ENCODE data around the gene MRPS35. TPM values are rescaled to one million over a fixed set of nuclear protein-coding genes. Genes with fewer than 3 reads are reported as not detected.
A peak's percentile ranks its signal among the peaks of the same experiment; 100 is the strongest.

Gene MRPS35
- total RNA-seq, 1 experiment from 2014 or later = 43.5 TPM

- Mint-ChIP-seq H3K27ac (no peak overlapping the region), H3K9me3 (no peaks in the 10 kb centered on the region), H3K4me1 (no peaks in the 10 kb centered on the region), H3K36me3 (no peaks in the 10 kb centered on the region), H3K27me3 (ENCODE audit: low read depth) (peaks cover 9% of the 10 kb centered on the region), H3K4me3 (no peak overlapping the region)
- DNase-seq (ENCODE audit: low spot score) (peak; percentile 85), ATAC-seq (peak; percentile 89)
- CTCF ChIA-PET = interaction anchor here (0.7 kb wide), 2 partner anchors 36 to 449 kb away, joined by 3 read pairs; no protein-coding TSS in a partner anchor
- POLR2A ChIA-PET = no interaction called here
- TF ChIP-seq HMGA2 (CRISPR knock-in tag; IDR thresholded peaks at IDR 0.05) (no peak), GABPB1 (CRISPR knock-in tag; IDR thresholded peaks at IDR 0.05) (peak; percentile 93), CTCF (IDR thresholded peaks at IDR 0.05) (peak; percentile 67), TEAD4 (CRISPR knock-in tag; IDR thresholded peaks at IDR 0.05) (peak; percentile 85; the same call in 1 of the 2 replicates), SMAD4 (CRISPR knock-in tag; IDR thresholded peaks at IDR 0.05) (no peak), NFATC4 (CRISPR knock-in tag; IDR thresholded peaks at IDR 0.05) (no peak), E2F1 (CRISPR knock-in tag; IDR thresholded peaks at IDR 0.05) (no peak), TEAD1 (CRISPR knock-in tag; IDR thresholded peaks at IDR 0.05) (peak; percentile 96; the same call in 1 of the 2 replicates)
Measured at GRCh38 chr12:27703720-27704452, 6.7 kb upstream of the MRPS35 start.

GRCh38 chr12:27705263-27705662, 5.4 kb upstream of the MRPS35 start:
- ChIA-PET POLR2A (no interaction called here), CTCF (interaction anchor here (0.7 kb wide), 1 partner anchor 9 kb away, joined by 5 read pairs; the partner anchor contains the start of gene REP15)
- Mint-ChIP-seq H3K9me3 (no peaks in the 10 kb centered on the region), H3K4me3 (no peak overlapping the region), H3K4me1 (peaks cover 3% of the 10 kb centered on the region), H3K27ac (no peak overlapping the region), H3K27me3 (ENCODE audit: low read depth) (peaks cover 9% of the 10 kb centered on the region), H3K36me3 (no peaks in the 10 kb centered on the region)
- DNase-seq (ENCODE audit: low spot score) (peak; percentile 54), ATAC-seq (peak; percentile 88)
- TF ChIP-seq ZMAT4 (CRISPR knock-in tag; IDR thresholded peaks at IDR 0.05) = no peak
- TF ChIP-seq ZNF532 (CRISPR knock-in tag; IDR thresholded peaks at IDR 0.05; ENCODE audit: borderline replicate concordance) = no peak
- TF ChIP-seq, protein P1, sequence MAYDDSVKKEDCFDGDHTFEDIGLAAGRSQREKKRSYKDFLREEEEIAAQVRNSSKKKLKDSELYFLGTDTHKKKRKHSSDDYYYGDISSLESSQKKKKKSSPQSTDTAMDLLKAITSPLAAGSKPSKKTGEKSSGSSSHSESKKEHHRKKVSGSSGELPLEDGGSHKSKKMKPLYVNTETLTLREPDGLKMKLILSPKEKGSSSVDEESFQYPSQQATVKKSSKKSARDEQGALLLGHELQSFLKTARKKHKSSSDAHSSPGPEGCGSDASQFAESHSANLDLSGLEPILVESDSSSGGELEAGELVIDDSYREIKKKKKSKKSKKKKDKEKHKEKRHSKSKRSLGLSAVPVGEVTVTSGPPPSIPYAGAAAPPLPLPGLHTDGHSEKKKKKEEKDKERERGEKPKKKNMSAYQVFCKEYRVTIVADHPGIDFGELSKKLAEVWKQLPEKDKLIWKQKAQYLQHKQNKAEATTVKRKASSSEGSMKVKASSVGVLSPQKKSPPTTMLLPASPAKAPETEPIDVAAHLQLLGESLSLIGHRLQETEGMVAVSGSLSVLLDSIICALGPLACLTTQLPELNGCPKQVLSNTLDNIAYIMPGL (CRISPR knock-in tag; IDR thresholded peaks at IDR 0.05) = no peak

DNA sequence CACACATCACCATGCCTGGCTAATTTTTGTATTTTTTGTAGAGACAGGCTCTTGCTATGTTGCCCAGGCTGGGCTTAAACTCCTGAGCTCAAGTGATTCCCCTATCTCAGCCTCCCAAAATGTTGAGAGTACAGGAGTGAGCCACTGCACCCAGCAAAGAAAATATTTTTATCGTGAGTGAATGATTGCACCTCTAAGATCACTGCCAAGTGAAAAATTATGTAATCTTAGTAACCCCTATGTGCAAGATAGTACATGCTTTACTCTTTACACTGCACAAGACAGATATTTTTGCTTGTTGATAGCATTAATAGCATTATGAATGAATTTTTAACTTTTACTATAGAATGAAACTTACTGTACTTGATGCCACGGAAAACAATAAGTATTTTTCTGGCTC, 3.4 kb upstream of the MRPS35 start:
- Mint-ChIP-seq H3K27ac (no peak overlapping the region), H3K27me3 (ENCODE audit: low read depth) (peaks cover 9% of the 10 kb centered on the region), H3K9me3 (no peaks in the 10 kb centered on the region), H3K4me3 (no peak overlapping the region), H3K4me1 (peaks cover 14% of the 10 kb centered on the region), H3K36me3 (no peaks in the 10 kb centered on the region)
- POLR2A ChIA-PET = no interaction called here
- DNase-seq (ENCODE audit: low spot score) (no peak), ATAC-seq (no peak)
- CTCF ChIA-PET = no interaction called here
- no peak for TF ChIP-seq CREM (CRISPR knock-in tag; IDR thresholded peaks at IDR 0.05)
- no peak for TF ChIP-seq ELF4 (CRISPR knock-in tag; IDR thresholded peaks at IDR 0.05; ENCODE audit: low read depth)
- no peak for TF ChIP-seq JUN (CRISPR knock-in tag; IDR thresholded peaks at IDR 0.05)
- no peak for TF ChIP-seq ZNF396 (CRISPR knock-in tag; IDR thresholded peaks at IDR 0.05; ENCODE audit: borderline replicate concordance)
- no peak for TF ChIP-seq GABPB1 (CRISPR knock-in tag; IDR thresholded peaks at IDR 0.05)
- no peak for TF ChIP-seq ZSCAN18 (CRISPR knock-in tag; IDR thresholded peaks at IDR 0.05)
- TF ChIP-seq, protein P2, sequence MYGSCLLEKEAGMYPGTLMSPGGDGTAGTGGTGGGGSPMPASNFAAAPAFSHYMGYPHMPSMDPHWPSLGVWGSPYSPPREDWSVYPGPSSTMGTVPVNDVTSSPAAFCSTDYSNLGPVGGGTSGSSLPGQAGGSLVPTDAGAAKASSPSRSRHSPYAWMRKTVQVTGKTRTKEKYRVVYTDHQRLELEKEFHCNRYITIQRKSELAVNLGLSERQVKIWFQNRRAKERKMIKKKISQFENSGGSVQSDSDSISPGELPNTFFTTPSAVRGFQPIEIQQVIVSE (CRISPR knock-in tag; IDR thresholded peaks at IDR 0.05; ENCODE audit: borderline replicate concordance) = no peak

All from WTC11 (cell line).